Erythroblast (primary cell): ENCODE measurements around the gene FKBP4.

Experiments
- GATA1 ChIP-seq: IDR thresholded peaks from 2 replicates; pipeline ENCODE4 v1.6.1; 2011; ENCODE audit warnings: low read depth, mild to moderate bottlenecking, control low read depth, low read length, moderate library complexity
- POLR2A ChIP-seq: IDR thresholded peaks from 2 replicates; pipeline ENCODE4 v1.6.1; 2011; ENCODE audit warnings: mild to moderate bottlenecking, low read length

DNA sequence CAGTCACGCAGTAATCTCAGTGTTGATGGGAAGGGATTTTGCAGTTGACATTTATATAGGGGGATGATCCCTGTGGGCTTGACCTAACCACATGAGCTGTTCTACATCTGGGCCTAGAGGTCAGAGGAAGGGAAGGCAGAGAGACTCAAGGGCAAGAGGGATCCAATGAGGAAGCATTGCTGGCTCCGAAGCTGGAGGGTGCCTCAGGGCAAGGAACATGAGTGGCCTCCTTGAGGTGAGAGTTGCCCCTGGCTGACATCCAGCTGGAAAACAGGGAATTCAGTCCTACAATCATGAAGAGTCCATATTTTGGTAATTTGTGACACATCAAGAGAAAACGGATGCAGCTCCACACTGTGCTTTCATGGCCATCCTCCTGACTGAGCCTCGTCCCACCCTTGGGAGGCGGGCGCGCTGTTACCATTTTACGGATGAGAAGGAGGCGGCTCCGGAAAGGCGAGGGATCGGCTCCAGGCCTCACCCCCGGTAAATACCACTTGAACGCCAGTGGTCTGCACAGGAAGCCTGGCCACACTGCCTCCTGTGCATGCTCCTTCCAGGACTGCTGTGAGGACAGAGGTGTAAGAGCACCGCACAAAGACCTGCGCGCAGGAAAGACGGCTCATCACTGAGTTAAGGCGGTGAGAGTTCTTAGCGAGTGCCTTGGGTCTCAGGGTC is 18.5 kb upstream of the FKBP4 start:
- no peak for TF ChIP-seq POLR2A
- no peak for TF ChIP-seq GATA1
